Right lobe of liver (tissue), 6 donors: ENCODE measurements around the gene TSR3. TPM values are rescaled to one million over a fixed set of nuclear protein-coding genes. Genes with fewer than 3 reads are reported as not detected.

Experiments used
- ATAC-seq, 4 donors: fragments of 200-7000 bp; cut with Tn5 transposase; one replicate each; pipeline ENCODE4 v1.9.1; 2020; ENCODE audit warnings: mild to moderate bottlenecking in 4 of 4, moderate library complexity in 4 of 4
- DNase-seq, 3 donors: peaks; one replicate each; pipeline ENCODE4 v3.0.0-alpha.2; 2020
- H3K27ac ChIP-seq, 3 donors: fragments of 200-600 bp; one replicate each; pipeline ENCODE4 v1.8.0; 2022
- H3K27me3 ChIP-seq, 2 donors: fragments of 200-600 bp; one replicate each; pipeline ENCODE4 v1.8.0; 2022
- H3K36me3 ChIP-seq, 4 donors: fragments of 200-600 bp; sonication (generic) in 1 of 4; one replicate each; pipeline versions ENCODE4 v1.5.1 to v1.8.0; 2017 to 2022; ENCODE audit warnings: control low read depth in 1 of 4
- H3K4me1 ChIP-seq, 4 donors: fragments of 200-600 bp; sonication (generic) in 1 of 4; one replicate each; pipeline versions ENCODE4 v1.5.1 to v1.8.0; 2017 to 2022; ENCODE audit warnings: control low read depth in 1 of 4
- H3K4me3 ChIP-seq, 3 donors: fragments of 200-600 bp; one replicate each; pipeline ENCODE4 v1.8.0; 2022
- H3K9me3 ChIP-seq, 4 donors: fragments of 200-600 bp; sonication (generic) in 1 of 4; one replicate each; pipeline versions ENCODE4 v1.5.1 to v1.8.0; 2017 to 2022; ENCODE audit warnings: control low read depth in 1 of 4
- POLR2A ChIP-seq: fragments of 450-650 bp; IDR thresholded peaks from one replicate; pipeline ENCODE4 v1.6.1; 2017; ENCODE audit warnings: antibody characterized with exemption, mild to moderate bottlenecking
- WGBS: methylation state at CpG from one replicate; pipeline ENCODE4 v1.1.6; 2018; ENCODE audit warnings: low coverage, low lambda C conversion rate; ENCODE audit not compliant: insufficient coverage; ENCODE audit errors: missing lambda C conversion rate; 5-methylcytosine and 5-hydroxymethylcytosine counted together
- intact Hi-C, 2 donors: fragments of 100-400 bp; cut with DNase I; formaldehyde crosslinking; loops; one replicate each; pipeline versions ENCODE4 v1.11.2 to v1.14.1; 2022
- total RNA-seq, 6 experiments: library from RNA; depleted of rRNA in 2 of 6; stranded (reverse); fragments of >200 nt in 2 of 6; fragmentation: NEBNext Ultra II Directional in 3 of 6; extraction: Animal tissue kit (Norgen Biotek cat#: 25700) in 3 of 6; gene quantifications; one replicate each; pipeline versions ENCODE4 v1.1.0 to v1.2.4, GENCODE V29; 2016 to 2023
- TF ChIP-seq, protein P1 (sequence below), 4 donors: fragments of 200-600 bp in 3 of 4; fragments of 450-650 bp in 1 of 4; IDR thresholded peaks; one replicate each; pipeline versions ENCODE4 v1.5.1 to v1.8.0; 2016 to 2022; ENCODE audit warnings: antibody characterized with exemption in 4 of 4, mild to moderate bottlenecking in 2 of 4
- donor health status: DM: no; HTN: yes; CAD: no.
- donor health status: DM: no; HTN: no; CAD: no.
- donor health status: DM: no; HTN: no; CAD: no.
- donor health status: DM: no; HTN: yes; CAD: no.
- donor health status: DM: no; HTN: yes; CAD: no.

The TSR3 gene
- total RNA-seq, 6 experiments from 2014 or later, result 20.7 to 66.5 (median 24.5) TPM

DNA sequence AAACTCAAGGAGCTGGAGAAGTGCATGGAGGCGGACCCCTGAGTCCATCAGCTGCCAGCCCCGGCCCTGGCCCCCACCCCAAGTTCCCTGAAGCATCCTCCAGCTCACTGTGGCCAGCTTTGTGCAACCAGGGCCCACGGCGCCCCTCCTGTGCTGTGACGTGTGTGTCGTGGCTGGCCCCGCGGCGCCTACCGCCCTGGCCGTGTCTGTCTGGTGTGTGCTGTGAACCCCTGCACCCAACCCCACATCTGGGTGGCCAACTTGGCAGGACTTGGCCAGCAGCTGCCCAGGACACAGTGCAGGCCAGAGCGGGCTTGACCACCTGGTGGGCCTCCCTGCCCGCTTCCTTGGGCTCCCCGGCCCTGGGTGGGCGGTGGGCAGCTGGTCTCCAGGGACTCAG is 3.2 kb downstream of the TSR3 start:
- Histone ChIP-seq H3K27ac (no peak overlapping the region), H3K9me3 (no peaks in the 10 kb centered on the region), H3K4me3 (no peak overlapping the region), H3K36me3 (no peaks in the 10 kb centered on the region), H3K4me1 (peaks cover 0 to 30% (median 14%) of the 10 kb centered on the region in 4 donors), H3K27me3 (no peaks in the 10 kb centered on the region)
- DNase-seq, result no peak
- 83% methylated on average over 2 of the region's 15 CpGs for WGBS
- ATAC-seq, result no peak
- intact Hi-C loops, result no loop called here
- TF ChIP-seq, protein P1, sequence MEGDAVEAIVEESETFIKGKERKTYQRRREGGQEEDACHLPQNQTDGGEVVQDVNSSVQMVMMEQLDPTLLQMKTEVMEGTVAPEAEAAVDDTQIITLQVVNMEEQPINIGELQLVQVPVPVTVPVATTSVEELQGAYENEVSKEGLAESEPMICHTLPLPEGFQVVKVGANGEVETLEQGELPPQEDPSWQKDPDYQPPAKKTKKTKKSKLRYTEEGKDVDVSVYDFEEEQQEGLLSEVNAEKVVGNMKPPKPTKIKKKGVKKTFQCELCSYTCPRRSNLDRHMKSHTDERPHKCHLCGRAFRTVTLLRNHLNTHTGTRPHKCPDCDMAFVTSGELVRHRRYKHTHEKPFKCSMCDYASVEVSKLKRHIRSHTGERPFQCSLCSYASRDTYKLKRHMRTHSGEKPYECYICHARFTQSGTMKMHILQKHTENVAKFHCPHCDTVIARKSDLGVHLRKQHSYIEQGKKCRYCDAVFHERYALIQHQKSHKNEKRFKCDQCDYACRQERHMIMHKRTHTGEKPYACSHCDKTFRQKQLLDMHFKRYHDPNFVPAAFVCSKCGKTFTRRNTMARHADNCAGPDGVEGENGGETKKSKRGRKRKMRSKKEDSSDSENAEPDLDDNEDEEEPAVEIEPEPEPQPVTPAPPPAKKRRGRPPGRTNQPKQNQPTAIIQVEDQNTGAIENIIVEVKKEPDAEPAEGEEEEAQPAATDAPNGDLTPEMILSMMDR (IDR thresholded peaks at IDR 0.05), result no peak
- TF ChIP-seq POLR2A, result no peak

DNA sequence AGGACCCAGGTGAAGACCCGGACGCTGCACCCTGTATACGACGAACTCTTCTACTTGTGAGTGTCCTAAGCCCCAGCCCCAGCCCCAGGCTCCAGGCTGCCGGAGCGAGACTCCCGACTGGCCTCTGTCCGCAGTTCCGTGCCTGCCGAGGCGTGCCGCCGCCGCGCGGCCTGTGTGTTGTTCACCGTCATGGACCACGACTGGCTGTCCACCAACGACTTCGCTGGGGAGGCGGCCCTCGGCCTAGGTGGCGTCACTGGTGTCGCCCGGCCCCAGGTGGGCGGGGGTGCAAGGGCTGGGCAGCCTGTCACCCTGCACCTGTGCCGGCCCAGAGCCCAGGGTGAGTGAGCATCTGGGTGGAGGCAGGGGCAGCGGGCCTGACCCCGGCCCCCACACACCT is 3.7 kb downstream of the TSR3 start:
- Histone ChIP-seq H3K27me3 (no peaks in the 10 kb centered on the region), H3K9me3 (no peaks in the 10 kb centered on the region), H3K36me3 (no peaks in the 10 kb centered on the region), H3K4me1 (peaks cover 0 to 27% (median 13%) of the 10 kb centered on the region in 4 donors), H3K4me3 (no peak overlapping the region), H3K27ac (no peak overlapping the region)
- TF ChIP-seq, protein P1 (IDR thresholded peaks at IDR 0.05), result no peak
- no peak for TF ChIP-seq POLR2A
- no peak for DNase-seq
- no CpG with 5 or more reads among the region's 29 CpGs for WGBS
- intact Hi-C loops, result no loop called here
- ATAC-seq, result no peak

GRCh38 chr16:1347286-1347855 is 4.3 kb downstream of the TSR3 start:
- DNase-seq (no peak), ATAC-seq (no peak)
- TF ChIP-seq POLR2A, result no peak
- TF ChIP-seq, protein P1 (IDR thresholded peaks at IDR 0.05), result no peak
- no CpG with 5 or more reads among the region's 31 CpGs for WGBS
- Histone ChIP-seq H3K9me3 (no peaks in the 10 kb centered on the region), H3K27me3 (no peaks in the 10 kb centered on the region), H3K4me1 (peaks cover 0 to 25% (median 12%) of the 10 kb centered on the region in 4 donors), H3K27ac (no peak overlapping the region), H3K4me3 (no peak overlapping the region), H3K36me3 (no peaks in the 10 kb centered on the region)
- intact Hi-C loops, result no loop called here

DNA sequence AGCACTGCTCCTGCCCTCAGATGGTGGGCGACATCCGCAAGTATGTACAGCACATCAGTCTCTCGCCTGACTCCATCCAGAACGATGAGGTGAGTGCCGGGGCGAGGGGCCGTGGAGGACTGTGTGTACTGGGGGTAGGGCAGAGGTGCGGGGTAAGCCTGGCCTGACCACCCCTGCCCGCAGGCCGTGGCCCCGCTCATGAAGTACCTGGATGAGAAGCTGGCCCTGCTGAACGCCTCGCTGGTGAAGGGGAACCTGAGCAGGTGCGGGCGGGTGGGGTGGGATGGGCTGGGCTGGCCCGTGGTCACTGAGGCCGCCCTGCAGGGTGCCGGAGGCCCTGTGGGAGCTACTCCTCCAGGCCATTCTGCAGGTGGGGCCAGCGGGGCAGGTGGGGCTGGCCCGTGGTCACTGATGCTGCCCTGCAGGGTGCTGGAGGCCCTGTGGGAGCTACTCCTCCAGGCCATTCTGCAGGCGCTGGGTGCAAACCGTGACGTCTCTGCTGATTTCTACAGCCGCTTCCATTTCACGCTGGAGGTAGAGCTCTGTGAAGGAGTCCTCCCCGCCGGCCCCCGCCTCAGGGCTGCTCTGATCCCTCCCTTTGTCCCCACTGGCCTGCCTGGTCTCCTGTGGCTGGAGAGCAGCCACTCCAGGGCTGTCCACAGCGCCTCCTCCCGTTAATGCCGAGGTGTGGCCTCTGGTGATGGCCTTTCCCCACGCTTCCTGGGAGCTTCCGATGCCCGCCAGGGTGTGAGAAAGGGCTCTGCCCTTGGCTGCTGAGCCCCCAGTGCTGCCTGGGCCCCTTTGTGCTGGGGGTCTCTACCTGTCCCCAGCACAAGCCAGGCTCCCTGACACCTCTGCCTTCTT is 5.0 kb downstream of the TSR3 start:
- peaks cover 0 to 22% (median 11%) of the 10 kb centered on the region in 4 donors for H3K4me1 ChIP-seq
- no peaks in the 10 kb centered on the region for H3K9me3 ChIP-seq
- H3K27ac ChIP-seq, result no peak overlapping the region
- WGBS, result 73% methylated on average over 10 of the region's 34 CpGs
- DNase-seq (no peak), ATAC-seq (no peak)
- H3K27me3 ChIP-seq, result no peaks in the 10 kb centered on the region
- TF ChIP-seq, protein P1 (IDR thresholded peaks at IDR 0.05), result no peak
- TF ChIP-seq POLR2A, result no peak
- no peak overlapping the region for H3K4me3 ChIP-seq
- intact Hi-C loops, result no loop called here
- H3K36me3 ChIP-seq, result no peaks in the 10 kb centered on the region
